ENCODE measurements around the gene METTL21A. TPM values are rescaled to one million over a fixed set of nuclear protein-coding genes. Genes with fewer than 3 reads are reported as not detected.

Gene METTL21A
- 21.5 and 22.7 TPM in 2 replicates for total RNA-seq

DNA sequence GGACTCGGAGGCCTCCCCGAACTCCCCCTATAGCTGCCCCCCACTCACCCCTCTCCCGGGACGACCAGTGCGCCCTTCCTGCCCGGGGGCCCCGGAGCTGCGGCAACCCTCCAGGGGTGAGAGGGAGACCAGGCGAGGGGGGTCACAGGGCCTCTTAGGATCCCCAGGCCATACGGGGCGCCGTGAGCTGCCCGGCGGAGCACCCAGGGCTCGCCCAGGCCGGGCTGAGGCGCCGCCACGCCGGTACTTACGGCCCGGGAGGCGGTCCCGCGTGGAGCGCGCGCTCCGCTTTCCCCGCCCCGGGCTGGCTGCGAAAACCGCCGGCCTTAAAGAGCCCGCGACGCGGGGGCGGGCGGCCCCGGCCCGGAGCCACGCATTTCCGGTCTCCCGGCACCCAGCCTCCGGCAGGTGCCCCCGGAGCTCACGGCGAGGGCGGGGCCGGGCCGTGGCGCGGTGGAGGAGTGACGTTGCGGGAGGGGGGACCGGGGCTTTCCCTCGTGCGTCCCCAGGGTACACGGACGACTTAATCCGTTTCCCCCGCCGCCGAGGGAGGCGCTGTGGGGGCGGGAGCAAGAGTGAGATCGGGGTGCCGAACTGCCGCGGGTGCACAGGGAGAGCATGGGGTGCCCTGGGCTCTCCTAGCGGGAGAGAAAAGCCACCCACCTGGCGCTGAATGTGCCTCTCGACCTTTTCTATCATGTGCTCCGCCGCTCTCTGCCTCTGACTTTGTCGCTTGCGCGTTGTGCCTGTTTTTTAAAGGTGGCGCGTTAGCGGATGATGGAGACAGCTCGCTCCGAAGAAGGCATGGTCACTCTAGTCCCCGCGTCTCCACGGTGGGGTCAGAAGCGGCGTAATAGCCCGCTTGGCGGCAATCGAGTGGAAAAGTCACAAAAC lies at the start of gene METTL21A:
TSS of gene METTL21A (minus strand) at position 381 of the 894 bp plus-strand sequence. CDS start 1,019 bp downstream, outside the sequence.
- DNase-seq (ENCODE audit: low read depth) = peak; percentile 55
- TF ChIP-seq, protein P1, sequence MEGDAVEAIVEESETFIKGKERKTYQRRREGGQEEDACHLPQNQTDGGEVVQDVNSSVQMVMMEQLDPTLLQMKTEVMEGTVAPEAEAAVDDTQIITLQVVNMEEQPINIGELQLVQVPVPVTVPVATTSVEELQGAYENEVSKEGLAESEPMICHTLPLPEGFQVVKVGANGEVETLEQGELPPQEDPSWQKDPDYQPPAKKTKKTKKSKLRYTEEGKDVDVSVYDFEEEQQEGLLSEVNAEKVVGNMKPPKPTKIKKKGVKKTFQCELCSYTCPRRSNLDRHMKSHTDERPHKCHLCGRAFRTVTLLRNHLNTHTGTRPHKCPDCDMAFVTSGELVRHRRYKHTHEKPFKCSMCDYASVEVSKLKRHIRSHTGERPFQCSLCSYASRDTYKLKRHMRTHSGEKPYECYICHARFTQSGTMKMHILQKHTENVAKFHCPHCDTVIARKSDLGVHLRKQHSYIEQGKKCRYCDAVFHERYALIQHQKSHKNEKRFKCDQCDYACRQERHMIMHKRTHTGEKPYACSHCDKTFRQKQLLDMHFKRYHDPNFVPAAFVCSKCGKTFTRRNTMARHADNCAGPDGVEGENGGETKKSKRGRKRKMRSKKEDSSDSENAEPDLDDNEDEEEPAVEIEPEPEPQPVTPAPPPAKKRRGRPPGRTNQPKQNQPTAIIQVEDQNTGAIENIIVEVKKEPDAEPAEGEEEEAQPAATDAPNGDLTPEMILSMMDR (IDR thresholded peaks at IDR 0.05; ENCODE audit: insufficient read depth, low read length, poor library complexity, severe bottlenecking) = peak; percentile 32
- Histone ChIP-seq H3K4me3 (ENCODE audit: low read depth, low read length) (peak within 1 kb of the TSS; percentile 89), H3K27me3 (ENCODE audit: control insufficient read depth, insufficient read depth, low read length) (no peaks in the 10 kb centered on the region), H3K36me3 (ENCODE audit: control insufficient read depth, insufficient read depth, low read length) (no peaks in the 10 kb centered on the region)

DNA sequence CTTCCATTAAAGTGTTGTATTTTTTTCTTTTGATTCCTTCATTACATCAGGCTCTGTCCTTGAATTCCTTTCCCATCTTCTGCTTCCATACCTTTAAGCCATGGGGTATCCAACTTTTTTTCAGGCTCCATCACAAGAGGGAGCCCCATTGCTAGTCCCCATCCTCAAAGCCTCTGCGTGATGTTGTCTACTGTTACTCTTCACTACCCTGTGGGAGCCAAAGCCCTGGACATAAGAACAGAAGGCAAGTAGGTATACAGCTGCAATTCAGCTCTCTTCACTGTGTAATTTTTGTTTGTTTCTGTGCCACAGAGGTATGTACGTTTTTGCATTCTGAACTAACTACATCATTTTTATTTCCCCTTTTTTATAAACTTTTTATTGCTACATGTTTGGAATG lies 49.6 kb upstream of the METTL21A start:
- TF ChIP-seq, protein P1 (IDR thresholded peaks at IDR 0.05; ENCODE audit: insufficient read depth, low read length, poor library complexity, severe bottlenecking) = no peak

DNA sequence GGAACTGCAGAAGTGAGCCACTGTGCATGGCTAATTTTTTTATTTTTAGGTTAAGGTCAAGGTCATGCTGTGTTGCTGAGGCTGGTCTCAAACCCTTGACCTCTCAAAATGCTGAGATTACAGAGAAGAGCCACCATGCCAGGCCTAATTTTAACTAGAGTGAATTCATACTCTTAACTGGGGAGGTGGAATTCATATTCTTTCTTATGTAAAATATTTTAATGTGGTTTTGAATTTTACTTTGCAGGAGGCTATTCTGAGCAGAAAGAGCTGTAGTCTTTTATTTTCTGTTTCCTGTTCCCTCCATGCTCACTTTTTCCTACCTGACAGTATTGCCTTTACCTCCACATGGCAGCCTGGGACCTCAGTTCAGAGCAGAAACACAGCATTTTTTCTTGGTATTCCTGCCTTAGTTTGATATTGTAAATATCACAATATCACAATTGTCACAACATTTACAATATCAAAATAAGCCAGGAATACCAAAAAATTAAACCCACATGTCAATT lies 49.1 kb upstream of the METTL21A start:
- no peaks in the 10 kb centered on the region for H3K27me3 ChIP-seq (ENCODE audit: control insufficient read depth, insufficient read depth, low read length)
- H3K4me3 ChIP-seq (ENCODE audit: low read depth, low read length) = no peak overlapping the region
- no peaks in the 10 kb centered on the region for H3K36me3 ChIP-seq (ENCODE audit: control insufficient read depth, insufficient read depth, low read length)
- DNase-seq (ENCODE audit: low read depth) = no peak
- TF ChIP-seq, protein P1 (IDR thresholded peaks at IDR 0.05; ENCODE audit: insufficient read depth, low read length, poor library complexity, severe bottlenecking) = no peak

More for the DNA sequence above, 49.6 kb upstream of the METTL21A start:
- Histone ChIP-seq H3K4me3 (ENCODE audit: low read depth, low read length) (no peak overlapping the region), H3K36me3 (ENCODE audit: control insufficient read depth, insufficient read depth, low read length) (no peaks in the 10 kb centered on the region), H3K27me3 (ENCODE audit: control insufficient read depth, insufficient read depth, low read length) (no peaks in the 10 kb centered on the region)
- DNase-seq (ENCODE audit: low read depth) = no peak

DNA sequence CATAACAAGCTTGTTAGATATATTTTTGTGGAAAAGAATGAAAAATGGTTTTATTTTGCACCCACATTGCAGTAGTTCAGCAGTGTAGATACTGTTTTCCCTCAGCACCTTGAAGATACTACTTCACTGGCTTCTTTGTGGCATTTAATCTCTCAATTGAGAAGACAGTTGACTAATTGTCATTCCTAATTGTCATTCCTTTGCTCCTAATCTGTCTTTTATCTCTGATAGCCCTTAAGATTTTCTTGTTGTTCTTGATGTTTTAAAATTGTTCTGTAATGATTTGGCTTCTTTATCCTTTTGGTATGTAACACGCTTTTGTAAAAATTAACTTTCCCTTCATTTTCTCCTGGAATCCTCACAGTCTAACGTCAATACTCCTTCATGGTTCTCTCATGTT lies 48.2 kb upstream of the METTL21A start:
- H3K36me3 ChIP-seq (ENCODE audit: control insufficient read depth, insufficient read depth, low read length) = no peaks in the 10 kb centered on the region
- TF ChIP-seq, protein P1 (IDR thresholded peaks at IDR 0.05; ENCODE audit: insufficient read depth, low read length, poor library complexity, severe bottlenecking) = no peak

DNA sequence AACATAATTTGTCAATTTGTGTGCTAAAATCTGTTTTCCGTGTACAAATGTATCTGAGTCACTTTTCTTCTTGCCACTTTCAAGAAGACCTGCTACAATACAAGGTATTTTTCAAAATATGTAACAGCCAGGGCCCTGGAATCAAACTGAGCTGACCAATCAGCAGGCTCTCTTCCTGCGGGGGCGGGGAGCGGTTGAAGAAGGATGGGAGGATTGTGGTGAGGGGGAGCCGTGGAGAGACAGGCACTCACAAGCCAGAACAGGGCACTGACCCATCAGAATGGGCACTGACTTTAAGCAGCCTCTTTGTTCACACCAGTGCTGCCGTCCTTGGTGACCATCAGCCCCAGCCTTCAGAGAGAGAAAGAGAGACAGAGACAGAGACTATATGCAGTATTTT lies 45.7 kb upstream of the METTL21A start:
- no peak for DNase-seq (ENCODE audit: low read depth)
- no peaks in the 10 kb centered on the region for H3K36me3 ChIP-seq (ENCODE audit: control insufficient read depth, insufficient read depth, low read length)
- TF ChIP-seq, protein P1 (IDR thresholded peaks at IDR 0.05; ENCODE audit: insufficient read depth, low read length, poor library complexity, severe bottlenecking) = no peak
- H3K27me3 ChIP-seq (ENCODE audit: control insufficient read depth, insufficient read depth, low read length) = no peaks in the 10 kb centered on the region
- H3K4me3 ChIP-seq (ENCODE audit: low read depth, low read length) = no peak overlapping the region

More for the DNA sequence above, 48.2 kb upstream of the METTL21A start:
- Histone ChIP-seq H3K27me3 (ENCODE audit: control insufficient read depth, insufficient read depth, low read length) (no peaks in the 10 kb centered on the region), H3K4me3 (ENCODE audit: low read depth, low read length) (no peak overlapping the region)
- no peak for DNase-seq (ENCODE audit: low read depth)

Data from kidney epithelial cell (primary cell).